SW 1271 (cell line): ENCODE measurements around the gene RFX1.

Experiments used
- DNase-seq, 2 experiments: peaks; one replicate each; lab custom pipeline; 2025; lab: John Stamatoyannopoulos, UW

RFX1 gene

GRCh38 chr19:13996928-13997630, 9.0 kb downstream of the RFX1 start:
- DNase-seq, result no peak

- no peak for DNase-seq
These were observed 10.0 kb downstream of the RFX1 start for GRCh38 chr19:13995878-13996765.

GRCh38 chr19:13995017-13995728, 10.9 kb downstream of the RFX1 start:
- DNase-seq, result no peak

GRCh38 chr19:13993590-13994300, 12.4 kb downstream of the RFX1 start:
- no peak for DNase-seq

- DNase-seq, result no peak
These were observed 14.1 kb downstream of the RFX1 start for GRCh38 chr19:13992025-13992424.

GRCh38 chr19:13990085-13990484, 16.0 kb downstream of the RFX1 start:
- DNase-seq, result no peak

- no peak for DNase-seq
These were observed 16.6 kb downstream of the RFX1 start for GRCh38 chr19:13989487-13989886.

GRCh38 chr19:13987101-13987890, 18.8 kb downstream of the RFX1 start:
- no peak for DNase-seq

GRCh38 chr19:13986348-13986904, 19.7 kb downstream of the RFX1 start:
- peak; percentile 52 to 78 for DNase-seq

GRCh38 chr19:13985771-13986347, 20.3 kb downstream of the RFX1 start:
- DNase-seq, result no peak

GRCh38 chr19:13984875-13985741, 21.0 kb downstream of the RFX1 start:
- DNase-seq, result no peak

- no peak for DNase-seq
These were observed 21.9 kb downstream of the RFX1 start for GRCh38 chr19:13984186-13984585.

- DNase-seq, result no peak
These were observed 22.8 kb downstream of the RFX1 start for GRCh38 chr19:13983213-13983889.

- DNase-seq, result no peak
These were observed 23.3 kb downstream of the RFX1 start for GRCh38 chr19:13982773-13983172.

GRCh38 chr19:13981988-13982501, 24.1 kb downstream of the RFX1 start:
- no peak for DNase-seq

- no peak for DNase-seq
These were observed 24.7 kb downstream of the RFX1 start for GRCh38 chr19:13981467-13981866.

GRCh38 chr19:13981021-13981420, 25.1 kb downstream of the RFX1 start:
- DNase-seq, result no peak

GRCh38 chr19:13980340-13980739, 25.8 kb downstream of the RFX1 start:
- DNase-seq, result no peak

- no peak for DNase-seq
These were observed 26.4 kb downstream of the RFX1 start for GRCh38 chr19:13979686-13980085.
